ENCODE data around the gene FLT4. TPM values are rescaled to one million over a fixed set of nuclear protein-coding genes. Genes with fewer than 3 reads are reported as not detected.
A peak's percentile ranks its signal among the peaks of the same experiment; 100 is the strongest.

FLT4 gene
- total RNA-seq, 1 experiment from 2014 or later: 6.3 TPM

- Histone ChIP-seq H2BK12ac (ENCODE audit: insufficient read length, low read depth, low read length) (no peak overlapping the region), H3K79me2 (ENCODE audit: insufficient read depth, low read length) (no peaks in the 10 kb centered on the region), H3K79me1 (ENCODE audit: insufficient read depth, low read depth, low read length, poor library complexity, severe bottlenecking) (no peaks in the 10 kb centered on the region), H3K9ac (ENCODE audit: extremely low read depth, insufficient read length, low read length) (no peak overlapping the region), H2AK5ac (ENCODE audit: insufficient read length, low read length) (no peak overlapping the region), H4K5ac (ENCODE audit: insufficient read length, low read depth, low read length) (no peak overlapping the region), H3K27me3 (ENCODE audit: insufficient read depth, low read length) (no peaks in the 10 kb centered on the region), H2AFZ (ENCODE audit: low read length) (no peak overlapping the region), H2BK15ac (ENCODE audit: low read depth, low read length) (no peak overlapping the region), H3T11ph (ENCODE audit: low read length) (no peak overlapping the region), H4K8ac (replicated peaks; ENCODE audit: insufficient read length, low read depth, low read length) (no peak overlapping the region), H3K14ac (ENCODE audit: insufficient read depth, low read length) (no peak overlapping the region), H2BK20ac (ENCODE audit: low read depth, low read length, poor library complexity, severe bottlenecking) (no peak overlapping the region), H3K4me1 (ENCODE audit: insufficient read depth, low read length) (no peaks in the 10 kb centered on the region), H3K18ac (ENCODE audit: insufficient read length, low read depth, low read length) (no peak overlapping the region), H4K20me1 (ENCODE audit: control insufficient read depth, insufficient read depth, insufficient read length) (no peaks in the 10 kb centered on the region), H3K9me3 (ENCODE audit: control insufficient read depth, low read depth, low read length) (no peaks in the 10 kb centered on the region), H2BK120ac (ENCODE audit: low read depth, low read length, poor library complexity, severe bottlenecking) (peak overlapping the region; percentile 36), H4K91ac (ENCODE audit: insufficient read length, low read depth, low read length) (no peak overlapping the region), H2BK5ac (ENCODE audit: insufficient read length, low read length) (no peak overlapping the region), H3K4ac (ENCODE audit: low read depth, low read length) (no peak overlapping the region), H3K23me2 (ENCODE audit: insufficient read length, low read depth, low read length, poor library complexity, severe bottlenecking) (no peaks in the 10 kb centered on the region), H3K27ac (ENCODE audit: insufficient read length, low read depth, low read length) (no peak overlapping the region), H3K4me2 (ENCODE audit: insufficient read depth, insufficient read length, low read length) (no peak overlapping the region), H3K56ac (ENCODE audit: insufficient read length, low read depth, low read length) (no peak overlapping the region), H3K23ac (ENCODE audit: insufficient read length, low read depth, low read length) (no peak overlapping the region)
- WGBS (ENCODE audit: extremely low coverage, insufficient read length, low lambda C conversion rate): no CpG with 5 or more reads among the region's 1 CpG
- Mint-ChIP-seq H3K36me3 (ENCODE audit: insufficient read depth in 1 of 3, low read depth in 3 of 3) (peaks cover 3 to 10% (median 4%) of the 10 kb centered on the region in 3 experiments; a peak in 5 of 7 replicates), H3K4me3 (no peak overlapping the region), H3K27me3 (ENCODE audit: low read depth) (peaks cover 10% of the 10 kb centered on the region), H3K27ac (no peak overlapping the region), H3K9me3 (peaks cover 10% of the 10 kb centered on the region in 2 experiments), H3K4me1 (peaks cover 6 to 12% of the 10 kb centered on the region in 2 experiments)
- TF ChIP-seq CTCF (conservative IDR thresholded peaks at IDR 0.05): no peak
- DNase-seq: no peak
These were observed 46.7 kb upstream of the FLT4 start for GRCh38 chr5:180696116-180696515.

All from H9 (cell line).